ENCODE measurements around the gene RAPGEF6. TPM values are rescaled to one million over a fixed set of nuclear protein-coding genes. Genes with fewer than 3 reads are reported as not detected.
"Not testable (repeated sequence)": the region's sequence is repeated elsewhere in the genome, so short reads cannot be mapped to it uniquely, and the experiment has no call there.

Gene RAPGEF6
- total RNA-seq, 3 donors from 2014 or later = 21.8 to 56.3 (median 31.5) TPM

GRCh38 chr5:131605086-131605485, 29.9 kb downstream of the RAPGEF6 start:
- no peaks in the 10 kb centered on the region for H3K36me3 ChIP-seq
- DNase-seq (ENCODE audit: low spot score in 2 of 2) = no peak
- no peaks in the 10 kb centered on the region for H3K27me3 ChIP-seq
- no peak overlapping the region for H3K27ac ChIP-seq
- no peak overlapping the region for H3K4me3 ChIP-seq
- TF ChIP-seq CTCF (IDR thresholded peaks at IDR 0.05) (no peak), POLR2AphosphoS5 (IDR thresholded peaks at IDR 0.05) (no peak), POLR2A (IDR thresholded peaks at IDR 0.05) (no peak)
- intact Hi-C loops (cut with DNase I; ENCODE audit: low total_unique reads) = no loop called here
- no peaks in the 10 kb centered on the region for H3K4me1 ChIP-seq
- no peaks in the 10 kb centered on the region for H3K9me3 ChIP-seq

- Histone ChIP-seq H3K27me3 (no peaks in the 10 kb centered on the region), H3K36me3 (no peaks in the 10 kb centered on the region), H3K9me3 (no peaks in the 10 kb centered on the region), H3K27ac (no peak overlapping the region), H3K4me3 (no peak overlapping the region), H3K4me1 (no peaks in the 10 kb centered on the region)
- TF ChIP-seq CTCF (IDR thresholded peaks at IDR 0.05) (no peak), POLR2A (IDR thresholded peaks at IDR 0.05) (no peak), POLR2AphosphoS5 (IDR thresholded peaks at IDR 0.05) (no peak)
- intact Hi-C loops (cut with DNase I; ENCODE audit: low total_unique reads) = no loop called here
- DNase-seq (ENCODE audit: low spot score in 2 of 2) = no peak
Observed at GRCh38 chr5:131595088-131596033, 39.7 kb downstream of the RAPGEF6 start.

- no peak for DNase-seq (ENCODE audit: low spot score in 2 of 2)
- Histone ChIP-seq H3K27me3 (no peaks in the 10 kb centered on the region), H3K4me3 (no peak overlapping the region), H3K36me3 (no peaks in the 10 kb centered on the region), H3K4me1 (no peaks in the 10 kb centered on the region), H3K9me3 (no peaks in the 10 kb centered on the region), H3K27ac (no peak overlapping the region)
- no peak for TF ChIP-seq CTCF (IDR thresholded peaks at IDR 0.05)
- intact Hi-C loops (cut with DNase I; ENCODE audit: low total_unique reads) = no loop called here
Observed at GRCh38 chr5:131593921-131594320, 41.1 kb downstream of the RAPGEF6 start.

- H3K4me3 ChIP-seq; H3K27ac ChIP-seq; H3K27me3 ChIP-seq; H3K36me3 ChIP-seq; intact Hi-C loops (cut with DNase I; ENCODE audit: low total_unique reads); DNase-seq (ENCODE audit: low spot score in 2 of 2); H3K4me1 ChIP-seq; H3K9me3 ChIP-seq: not testable (repeated sequence)
Observed at GRCh38 chr5:131593436-131593835, 41.6 kb downstream of the RAPGEF6 start.

GRCh38 chr5:131589510-131590348, 45.3 kb downstream of the RAPGEF6 start:
- Histone ChIP-seq H3K4me3 (no peak overlapping the region), H3K36me3 (no peaks in the 10 kb centered on the region), H3K27ac (no peak overlapping the region), H3K4me1 (no peaks in the 10 kb centered on the region), H3K27me3 (no peaks in the 10 kb centered on the region), H3K9me3 (no peaks in the 10 kb centered on the region)
- intact Hi-C loops (cut with DNase I; ENCODE audit: low total_unique reads) = no loop called here
- no peak for DNase-seq (ENCODE audit: low spot score in 2 of 2)
- TF ChIP-seq CTCF (IDR thresholded peaks at IDR 0.05) (peak in 2 of 3 donors; percentile 79 to 80), POLR2A (IDR thresholded peaks at IDR 0.05) (no peak)
